Stimulated activated effector memory CD8-positive, alpha-beta T cell treated with anti-CD3 and anti-CD28 coated beads, Interleukin-12 subunit alpha, Interleukin-12 subunit beta, amount 100 ng/mL, for 72 hours (primary cell): ENCODE measurements around the gene PPP2R3A.
A peak's percentile ranks its signal among the peaks of the same experiment; 100 is the strongest.

ENCODE experiments used
- ATAC-seq: fragments of 150-1000 bp; cut with Tn5 transposase; 2 replicates; pipeline ENCODE4 v1.10.0; 2021
- DNase-seq, 2 donors: peaks; one replicate each; pipeline ENCODE4 v3.0.0; 2021 to 2022; ENCODE audit warnings: low spot score in 2 of 2
- H3K27ac Mint-ChIP-seq: one replicate; pipeline ENCODE4 v1.8.0; 2022; ENCODE audit warnings: mild to moderate bottlenecking, mixed read lengths
- H3K36me3 Mint-ChIP-seq: one replicate; pipeline ENCODE4 v1.8.0; 2022; ENCODE audit warnings: mild to moderate bottlenecking, mixed read lengths
- H3K4me1 Mint-ChIP-seq: one replicate; pipeline ENCODE4 v1.8.0; 2022; ENCODE audit warnings: mixed read lengths
- H3K4me3 Mint-ChIP-seq: one replicate; pipeline ENCODE4 v1.8.0; 2022; ENCODE audit warnings: mild to moderate bottlenecking, mixed read lengths
- H3K9me3 Mint-ChIP-seq: one replicate; pipeline ENCODE4 v1.8.0; 2022; ENCODE audit warnings: mixed read lengths

Gene PPP2R3A

GRCh38 chr3:136042608-136043221 is 77.2 kb downstream of the PPP2R3A start:
- no peak for DNase-seq

GRCh38 chr3:136044980-136045745 is 79.6 kb downstream of the PPP2R3A start:
- Mint-ChIP-seq H3K4me1 (no peaks in the 10 kb centered on the region), H3K4me3 (no peak overlapping the region), H3K9me3 (no peaks in the 10 kb centered on the region), H3K27ac (no peak overlapping the region), H3K36me3 (no peaks in the 10 kb centered on the region)
- DNase-seq = no peak
- ATAC-seq = peak; percentile 37

More at GRCh38 chr3:136042608-136043221, 77.2 kb downstream of the PPP2R3A start:
- no peaks in the 10 kb centered on the region for H3K4me1 Mint-ChIP-seq
- no peaks in the 10 kb centered on the region for H3K36me3 Mint-ChIP-seq
- H3K9me3 Mint-ChIP-seq = no peaks in the 10 kb centered on the region
- no peak for ATAC-seq
- H3K27ac Mint-ChIP-seq = no peak overlapping the region
- no peak overlapping the region for H3K4me3 Mint-ChIP-seq

DNA sequence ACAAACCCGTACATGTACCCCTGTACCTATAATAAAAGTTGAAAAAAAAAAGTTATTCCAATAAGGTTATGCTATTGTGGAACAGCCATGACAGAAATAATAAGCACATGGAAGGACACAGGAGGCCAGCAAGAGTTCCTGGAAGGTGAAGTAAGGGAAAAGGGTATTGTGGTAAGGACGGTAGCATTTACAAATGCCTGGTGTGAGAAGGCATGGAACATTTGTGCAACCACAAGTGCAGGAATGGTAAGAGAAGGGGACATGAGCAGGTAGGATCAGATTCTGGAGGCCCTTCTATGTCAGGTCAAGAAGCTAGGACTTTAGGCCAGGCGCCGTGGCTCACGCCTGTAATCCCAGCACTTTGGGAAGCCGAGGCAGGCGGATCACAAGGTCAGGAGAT is 82.5 kb downstream of the PPP2R3A start:
- Mint-ChIP-seq H3K4me3 (no peak overlapping the region), H3K36me3 (no peaks in the 10 kb centered on the region), H3K9me3 (no peaks in the 10 kb centered on the region), H3K27ac (no peak overlapping the region), H3K4me1 (no peaks in the 10 kb centered on the region)
- ATAC-seq (no peak), DNase-seq (no peak)

- Mint-ChIP-seq H3K4me3 (no peak overlapping the region), H3K36me3 (no peaks in the 10 kb centered on the region), H3K27ac (no peak overlapping the region), H3K9me3 (no peaks in the 10 kb centered on the region), H3K4me1 (no peaks in the 10 kb centered on the region)
- no peak for ATAC-seq
- DNase-seq = no peak
These were observed 84.7 kb downstream of the PPP2R3A start for GRCh38 chr3:136050250-136050649.

DNA sequence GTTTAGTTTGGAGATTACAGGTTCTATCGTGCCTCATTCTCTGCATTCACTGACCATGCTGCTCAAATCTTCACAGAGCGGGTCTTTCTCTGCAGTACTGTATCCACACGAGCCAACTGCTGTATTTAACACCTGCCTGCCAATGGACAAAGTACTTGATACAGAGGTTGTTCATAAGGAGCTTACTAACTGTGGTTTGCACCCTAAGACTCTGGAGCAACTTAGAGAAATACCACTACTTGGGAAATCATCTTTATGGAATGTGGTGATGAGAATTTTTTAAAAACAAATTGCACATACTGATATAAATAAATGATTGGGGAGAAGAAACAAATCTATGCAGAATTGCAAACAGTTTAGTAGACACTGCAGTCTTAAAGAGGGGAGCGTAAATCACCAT is 90.0 kb downstream of the PPP2R3A start:
- no peak overlapping the region for H3K27ac Mint-ChIP-seq
- DNase-seq (no peak), ATAC-seq (no peak)
- no peak overlapping the region for H3K4me3 Mint-ChIP-seq
- no peaks in the 10 kb centered on the region for H3K36me3 Mint-ChIP-seq
- no peaks in the 10 kb centered on the region for H3K4me1 Mint-ChIP-seq
- no peaks in the 10 kb centered on the region for H3K9me3 Mint-ChIP-seq

DNA sequence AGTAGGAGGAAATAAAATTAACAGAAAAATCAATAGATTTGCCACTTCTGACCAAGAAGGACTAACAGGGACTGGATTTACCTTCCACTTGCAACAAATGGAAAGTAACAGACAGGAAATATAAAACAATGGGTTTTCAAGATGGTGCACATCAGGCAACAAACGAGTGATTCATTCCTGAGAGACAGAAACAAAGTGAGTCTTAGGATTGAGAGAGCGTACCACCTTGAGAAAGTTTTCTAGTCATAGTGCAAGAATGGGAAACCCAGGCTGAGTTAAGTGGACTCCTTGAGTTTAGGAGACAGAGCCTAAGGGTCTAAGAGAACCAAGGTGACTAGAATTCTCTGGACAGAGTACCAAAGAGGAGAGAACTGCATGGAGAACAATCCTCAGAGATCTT is 101.7 kb downstream of the PPP2R3A start:
- H3K27ac Mint-ChIP-seq = no peak overlapping the region
- ATAC-seq (no peak), DNase-seq (no peak)
- H3K4me3 Mint-ChIP-seq = no peak overlapping the region
- no peaks in the 10 kb centered on the region for H3K9me3 Mint-ChIP-seq
- H3K4me1 Mint-ChIP-seq = no peaks in the 10 kb centered on the region
- no peaks in the 10 kb centered on the region for H3K36me3 Mint-ChIP-seq

- Mint-ChIP-seq H3K9me3 (no peaks in the 10 kb centered on the region), H3K4me3 (no peak overlapping the region), H3K4me1 (no peaks in the 10 kb centered on the region), H3K36me3 (no peaks in the 10 kb centered on the region), H3K27ac (no peak overlapping the region)
- ATAC-seq (no peak), DNase-seq (no peak)
These were observed 103.2 kb downstream of the PPP2R3A start for GRCh38 chr3:136068708-136069107.

DNA sequence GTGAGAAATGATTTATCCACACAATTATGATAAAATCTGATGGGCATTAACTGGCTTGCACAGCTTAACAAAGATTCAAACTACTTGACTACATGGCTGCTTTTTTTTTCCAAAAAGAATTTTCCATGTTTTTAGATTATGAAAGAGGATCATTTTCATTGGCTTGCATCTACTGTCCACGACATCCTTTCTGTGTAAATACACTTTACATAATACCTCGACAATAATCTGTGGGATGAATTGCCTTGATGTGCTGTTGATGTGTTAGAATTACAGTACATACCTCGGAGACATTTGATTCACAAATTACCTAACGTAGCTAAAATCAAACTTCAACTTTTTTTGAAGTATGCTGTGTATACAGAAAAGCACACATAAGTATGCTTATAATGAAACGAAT is 104.4 kb downstream of the PPP2R3A start:
- H3K9me3 Mint-ChIP-seq = no peaks in the 10 kb centered on the region
- no peaks in the 10 kb centered on the region for H3K36me3 Mint-ChIP-seq
- ATAC-seq (no peak), DNase-seq (no peak)
- no peak overlapping the region for H3K4me3 Mint-ChIP-seq
- H3K27ac Mint-ChIP-seq = no peak overlapping the region
- no peaks in the 10 kb centered on the region for H3K4me1 Mint-ChIP-seq

GRCh38 chr3:136070334-136070733 is 104.8 kb downstream of the PPP2R3A start:
- no peaks in the 10 kb centered on the region for H3K9me3 Mint-ChIP-seq
- no peaks in the 10 kb centered on the region for H3K36me3 Mint-ChIP-seq
- no peak for ATAC-seq
- H3K4me3 Mint-ChIP-seq = no peak overlapping the region
- no peak overlapping the region for H3K27ac Mint-ChIP-seq
- no peak for DNase-seq
- H3K4me1 Mint-ChIP-seq = peaks cover 3% of the 10 kb centered on the region

GRCh38 chr3:136070953-136071949 is 105.7 kb downstream of the PPP2R3A start:
- Mint-ChIP-seq H3K27ac (no peak overlapping the region), H3K36me3 (no peaks in the 10 kb centered on the region)
- no peak for DNase-seq

DNA sequence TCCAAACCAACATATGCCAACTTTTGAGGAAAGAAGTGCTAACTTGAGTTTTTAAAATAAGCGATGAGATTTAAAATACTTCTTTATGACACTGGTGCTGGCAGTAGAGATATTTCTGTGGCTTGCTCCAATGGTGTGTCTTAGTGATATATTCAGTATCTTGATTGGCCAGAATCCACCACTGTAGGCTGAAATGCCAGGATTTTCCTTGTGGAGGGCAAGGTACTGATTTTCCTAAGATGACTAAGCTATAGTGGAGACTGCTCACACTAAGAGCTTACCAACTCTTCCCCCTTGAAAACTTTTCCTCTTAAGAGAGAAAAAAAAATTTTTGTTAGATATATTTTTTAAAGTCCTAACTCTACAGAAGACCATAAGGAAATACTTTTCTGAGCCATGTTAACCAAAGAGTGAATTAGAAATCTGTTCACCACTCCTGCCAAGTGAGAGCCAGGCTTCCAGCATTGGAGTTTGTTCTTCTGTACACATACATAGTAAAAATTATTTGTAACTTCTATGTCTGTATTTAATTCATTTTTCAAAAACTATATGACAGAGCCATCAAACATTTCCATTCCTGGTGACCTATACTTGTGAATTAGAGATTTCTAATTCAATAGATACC is 109.1 kb downstream of the PPP2R3A start:
- DNase-seq (no peak), ATAC-seq (no peak)
- Mint-ChIP-seq H3K36me3 (no peaks in the 10 kb centered on the region), H3K4me1 (peaks cover 5% of the 10 kb centered on the region), H3K27ac (no peak overlapping the region), H3K4me3 (no peak overlapping the region), H3K9me3 (no peaks in the 10 kb centered on the region)

More at GRCh38 chr3:136070953-136071949, 105.7 kb downstream of the PPP2R3A start:
- no peaks in the 10 kb centered on the region for H3K9me3 Mint-ChIP-seq
- no peak for ATAC-seq
- no peak overlapping the region for H3K4me3 Mint-ChIP-seq
- peaks cover 5% of the 10 kb centered on the region for H3K4me1 Mint-ChIP-seq

DNA sequence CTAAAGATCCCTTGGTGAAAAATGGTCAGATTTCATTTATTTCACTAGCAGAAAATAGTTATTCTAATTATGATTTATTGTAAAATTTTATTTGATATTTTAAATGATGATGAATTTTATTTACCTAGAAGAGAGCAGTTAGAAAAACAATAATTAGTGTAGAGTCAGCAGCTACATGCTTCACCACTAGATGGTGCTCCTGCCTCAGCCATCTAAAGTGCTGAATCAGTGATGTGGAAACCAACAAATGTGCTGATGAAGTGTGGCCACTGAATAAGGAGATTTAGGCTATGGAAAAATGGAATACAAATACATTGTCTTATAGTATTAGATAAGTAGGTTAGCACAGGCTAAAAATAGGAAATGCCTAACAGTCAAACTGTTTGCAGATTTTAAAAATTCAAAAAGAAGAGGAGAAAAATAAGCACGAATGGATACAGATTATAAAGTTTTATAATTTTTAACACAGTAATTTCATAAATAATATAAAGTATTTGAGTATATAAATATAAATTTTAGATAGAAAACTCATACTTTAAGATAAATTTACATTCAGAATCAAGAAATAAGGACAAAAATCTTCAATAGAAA is 109.8 kb downstream of the PPP2R3A start:
- Mint-ChIP-seq H3K27ac (no peak overlapping the region), H3K36me3 (no peaks in the 10 kb centered on the region), H3K4me3 (no peak overlapping the region), H3K4me1 (peaks cover 5% of the 10 kb centered on the region), H3K9me3 (no peaks in the 10 kb centered on the region)
- peak; percentile 54 to 69 for DNase-seq
- ATAC-seq = peak; percentile 61

DNA sequence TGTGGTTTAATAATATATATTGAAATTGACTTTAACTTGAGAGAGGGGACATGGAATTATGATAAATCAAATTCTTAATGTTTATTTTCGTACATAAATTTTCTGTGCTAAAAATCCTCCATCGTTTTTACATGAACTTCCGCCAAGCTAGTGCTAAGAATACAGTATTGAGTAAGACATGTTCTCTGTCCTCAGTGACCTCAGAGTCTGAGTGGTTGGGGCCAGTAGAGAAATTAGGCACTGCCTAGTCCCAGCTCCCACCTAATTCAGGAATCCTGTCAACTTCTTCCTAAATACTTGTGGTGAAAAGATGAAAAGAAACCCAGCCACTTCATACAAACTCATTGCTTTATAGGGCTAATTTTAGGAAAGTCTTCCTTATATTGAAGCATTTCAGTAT is 110.3 kb downstream of the PPP2R3A start:
- no peak for ATAC-seq
- H3K4me3 Mint-ChIP-seq = no peak overlapping the region
- DNase-seq = no peak
- H3K4me1 Mint-ChIP-seq = peaks cover 5% of the 10 kb centered on the region
- H3K36me3 Mint-ChIP-seq = no peaks in the 10 kb centered on the region
- no peak overlapping the region for H3K27ac Mint-ChIP-seq
- H3K9me3 Mint-ChIP-seq = no peaks in the 10 kb centered on the region

- ATAC-seq = no peak
These were observed 113.2 kb downstream of the PPP2R3A start for GRCh38 chr3:136078421-136079364.

More at GRCh38 chr3:136078421-136079364, 113.2 kb downstream of the PPP2R3A start:
- Mint-ChIP-seq H3K9me3 (no peaks in the 10 kb centered on the region), H3K27ac (no peak overlapping the region), H3K4me3 (no peak overlapping the region), H3K4me1 (peaks cover 5% of the 10 kb centered on the region), H3K36me3 (no peaks in the 10 kb centered on the region)
- DNase-seq = no peak
